GM23248 (cell line): Measurements from ENCODE around the gene TET3. TPM values are rescaled to one million over a fixed set of nuclear protein-coding genes. Genes with fewer than 3 reads are reported as not detected.

Experiments used
- DNase-seq: peaks from one replicate; pipeline ENCODE4 v3.0.0-alpha.2; 2015
- H2AFZ ChIP-seq: fragments of 200-600 bp; sonication (generic); 2 replicates; pipeline ENCODE4 v1.6.1; 2016; ENCODE audit warnings: antibody characterized with exemption
- H3F3A ChIP-seq: fragments of 200-600 bp; sonication (generic); 2 replicates; pipeline ENCODE4 v1.6.1; 2016; ENCODE audit warnings: mild to moderate bottlenecking, antibody characterized with exemption, mixed run types; ENCODE audit not compliant: insufficient read depth
- H3K27ac ChIP-seq: fragments of 200-600 bp; sonication (generic); 2 replicates; pipeline ENCODE4 v1.5.1; 2016; ENCODE audit warnings: mild to moderate bottlenecking
- H3K27me3 ChIP-seq: fragments of 200-600 bp; sonication (generic); replicated peaks from 2 replicates; pipeline ENCODE4 v1.6.1; 2016; ENCODE audit warnings: mild to moderate bottlenecking; ENCODE audit not compliant: insufficient read depth
- H3K36me3 ChIP-seq: fragments of 200-600 bp; sonication (generic); 2 replicates; pipeline ENCODE4 v1.6.1; 2016; ENCODE audit warnings: low read depth, mild to moderate bottlenecking
- H3K4me1 ChIP-seq: fragments of 200-600 bp; sonication (generic); 2 replicates; pipeline ENCODE4 v1.6.1; 2016; ENCODE audit warnings: mild to moderate bottlenecking; ENCODE audit not compliant: insufficient read depth
- H3K4me2 ChIP-seq: fragments of 200-600 bp; sonication (generic); one replicate; pipeline ENCODE4 v1.6.1; 2016; ENCODE audit warnings: mild to moderate bottlenecking; ENCODE audit not compliant: unreplicated experiment
- H3K4me3 ChIP-seq: fragments of 200-600 bp; sonication (generic); 2 replicates; pipeline ENCODE4 v1.5.1; 2016; ENCODE audit warnings: mild to moderate bottlenecking
- H3K79me2 ChIP-seq: fragments of 200-600 bp; sonication (generic); 2 replicates; pipeline ENCODE4 v1.6.1; 2016; ENCODE audit warnings: mild to moderate bottlenecking; ENCODE audit not compliant: insufficient read depth
- H3K9ac ChIP-seq: fragments of 200-600 bp; sonication (generic); 2 replicates; pipeline ENCODE4 v1.6.1; 2016; ENCODE audit warnings: mild to moderate bottlenecking
- H3K9me2 ChIP-seq: fragments of 200-600 bp; sonication (generic); 2 replicates; pipeline ENCODE4 v1.6.1; 2016; ENCODE audit warnings: mixed run types, mild to moderate bottlenecking, moderate library complexity; ENCODE audit not compliant: insufficient read depth
- H3K9me3 ChIP-seq: fragments of 200-600 bp; sonication (generic); one replicate; pipeline ENCODE4 v1.6.1; 2017; ENCODE audit warnings: low read depth
- H4K20me1 ChIP-seq: fragments of 200-600 bp; sonication (generic); 2 replicates; pipeline ENCODE4 v1.6.0; 2016; ENCODE audit not compliant: insufficient read depth
- EZH2 ChIP-seq: fragments of 200-600 bp; sonication (generic); IDR thresholded peaks from 2 replicates; pipeline ENCODE4 v1.6.1; 2018; ENCODE audit warnings: antibody characterized with exemption, mild to moderate bottlenecking; ENCODE audit not compliant: insufficient read depth, poor library complexity, severe bottlenecking
- EZH2phosphoT487 ChIP-seq: fragments of 200-600 bp; sonication (generic); IDR thresholded peaks from 2 replicates; pipeline ENCODE4 v1.6.1; 2018; ENCODE audit warnings: antibody characterized with exemption, moderate library complexity, mild to moderate bottlenecking, low read depth; ENCODE audit not compliant: insufficient read depth
- WGBS, 2 experiments: methylation state at CpG; one replicate each; pipeline ENCODE4 v1.1.6; 2015 to 2017; ENCODE audit warnings: low lambda C conversion rate in 2 of 2, low coverage in 1 of 2; ENCODE audit errors: missing lambda C conversion rate in 2 of 2; 5-methylcytosine and 5-hydroxymethylcytosine counted together
- in situ Hi-C: fragments of 300-500 bp; cut with MboI; formaldehyde crosslinking; loops from 2 replicates; pipeline ENCODE4 v1.15.0; 2020
- polyA plus RNA-seq: library from polyadenylated mRNA; unstranded; fragments of >200 nt; fragmentation: Nextera tagmentation; extraction: Ambion mirVana; gene quantifications from 2 replicates; pipeline ENCODE4 v1.2.1, GENCODE V29; 2016
- total RNA-seq: library from RNA; depleted of rRNA; stranded (reverse); fragments of >200 nt; shearing (Covaris generic); gene quantifications from 2 replicates; pipeline ENCODE4 v1.2.3, GENCODE V29; 2014

The TET3 gene
- total and polyA plus RNA-seq, 2 experiments from 2014 or later = 1.3 to 4.3 TPM

- H3K36me3 ChIP-seq = no peaks in the 10 kb centered on the region
- H3K9ac ChIP-seq = no peak overlapping the region
- no peak for TF ChIP-seq EZH2
- no peak for TF ChIP-seq EZH2phosphoT487
- 87 to 95% methylated on average over 6 to 8 of the region's 8 CpGs for WGBS, 2 experiments
- no peaks in the 10 kb centered on the region for H3K9me2 ChIP-seq
- no peaks in the 10 kb centered on the region for H3K9me3 ChIP-seq
- H2AFZ ChIP-seq = no peak overlapping the region
- no peak overlapping the region for H3K4me2 ChIP-seq
- H3K27me3 ChIP-seq = no peaks in the 10 kb centered on the region
- peaks cover 12% of the 10 kb centered on the region for H3K4me1 ChIP-seq
- H4K20me1 ChIP-seq = no peaks in the 10 kb centered on the region
- no peak for DNase-seq
- no peaks in the 10 kb centered on the region for H3F3A ChIP-seq
- no peak overlapping the region for H3K4me3 ChIP-seq
- no peak overlapping the region for H3K27ac ChIP-seq
- in situ Hi-C loops = no loop called here
- H3K79me2 ChIP-seq = no peaks in the 10 kb centered on the region
Observed at GRCh38 chr2:73994178-73994831, 9.6 kb downstream of the TET3 start.

GRCh38 chr2:73995810-73996209 is 11.1 kb downstream of the TET3 start:
- no peak for TF ChIP-seq EZH2phosphoT487
- TF ChIP-seq EZH2 = no peak
- Histone ChIP-seq H2AFZ (no peak overlapping the region), H3K4me1 (peaks cover 18% of the 10 kb centered on the region), H3K27ac (no peak overlapping the region), H3K27me3 (no peaks in the 10 kb centered on the region), H3K36me3 (no peaks in the 10 kb centered on the region), H3K4me2 (no peak overlapping the region), H4K20me1 (no peaks in the 10 kb centered on the region), H3K9ac (no peak overlapping the region), H3F3A (0 out of 2 replicates have a peak, but pooled peaks cover 4% of the 10 kb centered on the region), H3K79me2 (no peaks in the 10 kb centered on the region), H3K4me3 (no peak overlapping the region), H3K9me3 (no peaks in the 10 kb centered on the region), H3K9me2 (no peaks in the 10 kb centered on the region)
- 98 to 100% methylated on average over 5 of the region's 5 CpGs for WGBS, 2 experiments
- DNase-seq = no peak
- in situ Hi-C loops = no loop called here

DNA sequence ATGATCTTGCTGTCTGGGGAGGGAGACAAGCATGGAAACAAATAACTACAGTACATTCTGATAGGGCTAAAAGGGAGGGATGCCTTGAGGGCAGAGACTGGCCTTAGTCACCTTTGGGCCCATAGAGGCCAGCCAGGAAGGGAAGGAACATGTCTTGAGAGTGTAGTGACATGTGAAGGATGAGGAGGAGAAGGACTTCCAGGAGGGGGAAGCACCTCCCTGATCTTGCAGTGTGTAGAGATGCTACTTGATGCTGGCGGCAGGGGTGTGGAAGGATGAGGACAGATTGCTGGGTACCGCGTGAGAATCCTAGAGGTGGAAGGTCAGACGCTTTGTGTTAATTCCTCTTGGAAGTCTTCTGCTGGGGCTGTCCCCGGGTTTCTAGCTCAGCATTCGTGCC is 13.1 kb downstream of the TET3 start:
- Histone ChIP-seq H4K20me1 (no peaks in the 10 kb centered on the region), H3K9me3 (no peaks in the 10 kb centered on the region), H3K9me2 (no peaks in the 10 kb centered on the region), H3K9ac (no peak overlapping the region), H3F3A (peaks cover 13% of the 10 kb centered on the region; the same call in 1 of the 2 replicates), H3K4me1 (peaks cover 24% of the 10 kb centered on the region), H3K27me3 (no peaks in the 10 kb centered on the region), H3K4me2 (no peak overlapping the region), H3K4me3 (no peak overlapping the region), H3K27ac (no peak overlapping the region), H2AFZ (no peak overlapping the region), H3K36me3 (no peaks in the 10 kb centered on the region), H3K79me2 (no peaks in the 10 kb centered on the region)
- TF ChIP-seq EZH2 (no peak), EZH2phosphoT487 (no peak)
- 88 to 89% methylated on average over 6 of the region's 6 CpGs for WGBS, 2 experiments
- DNase-seq = no peak
- in situ Hi-C loops = no loop called here

- TF ChIP-seq EZH2phosphoT487 = no peak
- no peak for TF ChIP-seq EZH2
- H2AFZ ChIP-seq = no peak overlapping the region
- H3K27me3 ChIP-seq = no peaks in the 10 kb centered on the region
- no peaks in the 10 kb centered on the region for H3K36me3 ChIP-seq
- H3K27ac ChIP-seq = no peak overlapping the region
- no peak overlapping the region for H3K9ac ChIP-seq
- no peaks in the 10 kb centered on the region for H3K79me2 ChIP-seq
- H3K4me2 ChIP-seq = no peak overlapping the region
- peaks cover 17% of the 10 kb centered on the region for H3K4me1 ChIP-seq
- WGBS, 2 experiments = 75 to 76% methylated on average over 8 of the region's 8 CpGs
- no peaks in the 10 kb centered on the region for H4K20me1 ChIP-seq
- no peaks in the 10 kb centered on the region for H3K9me2 ChIP-seq
- H3F3A ChIP-seq = peaks cover 13% of the 10 kb centered on the region; the same call in 1 of the 2 replicates
- H3K4me3 ChIP-seq = no peak overlapping the region
- no peaks in the 10 kb centered on the region for H3K9me3 ChIP-seq
- no peak for DNase-seq
- in situ Hi-C loops = no loop called here
Observed at GRCh38 chr2:73998451-73998850, 13.7 kb downstream of the TET3 start.
